ENCODE data around the gene ARMC8. TPM values are rescaled to one million over a fixed set of nuclear protein-coding genes. Genes with fewer than 3 reads are reported as not detected.

The ARMC8 gene
- total RNA-seq, 4 donors from 2014 or later: 57.2 to 91.8 (median 59.5) TPM

- Histone ChIP-seq H3K4me3 (replicated peaks in 1 of 3) (peak overlapping the region; percentile 34 to 89 (median 82)), H3K9me3 (no peaks in the 10 kb centered on the region), H3K36me3 (peaks cover 11 to 15% of the 10 kb centered on the region in 2 donors), H3K4me1 (peaks cover 9 to 12% of the 10 kb centered on the region in 2 donors), H3K27ac (peak overlapping the region in 2 of 3 donors; percentile 74 to 75), H3K27me3 (no peaks in the 10 kb centered on the region)
- TF ChIP-seq CTCF (IDR thresholded peaks at IDR 0.05) (no peak), POLR2A (IDR thresholded peaks at IDR 0.05) (no peak)
- 65 to 68% methylated on average over 13 of the region's 13 CpGs for WGBS, 2 donors
- intact Hi-C loops (cut with DNase I): no loop called here
- DNase-seq: no peak
Measured at GRCh38 chr3:138173769-138174420, 13.2 kb upstream of the ARMC8 start.

GRCh38 chr3:138174421-138175131 is 12.5 kb upstream of the ARMC8 start, which contains the start of gene DBR1:
Gene DBR1 (minus strand): TSS chr3:138174921. CDS start chr3:138174795, 126 bp downstream.
- TF ChIP-seq CTCF (IDR thresholded peaks at IDR 0.05) (no peak), POLR2A (IDR thresholded peaks at IDR 0.05) (peak in 1 of 2 donors; percentile 80)
- H3K27ac ChIP-seq: peak within 1 kb of the TSS; percentile 25 to 75 (median 74)
- WGBS, 2 donors: 0 to 1% methylated on average over 27 to 37 of the region's 38 CpGs
- H3K9me3 ChIP-seq: no peaks in the 10 kb centered on the region
- peaks cover 6 to 11% of the 10 kb centered on the region in 2 donors for H3K36me3 ChIP-seq
- intact Hi-C loops (cut with DNase I): no loop called here
- no peaks in the 10 kb centered on the region for H3K27me3 ChIP-seq
- H3K4me3 ChIP-seq (replicated peaks in 1 of 3): peak within 1 kb of the TSS; percentile 34 to 89 (median 82)
- H3K4me1 ChIP-seq: peaks cover 9 to 12% of the 10 kb centered on the region in 2 donors
- DNase-seq: peak; percentile 79 to 81

- WGBS, 2 donors: 11 to 16% methylated on average over 2 of the region's 2 CpGs
- no peaks in the 10 kb centered on the region for H3K4me1 ChIP-seq
- TF ChIP-seq POLR2A (IDR thresholded peaks at IDR 0.05) (no peak), CTCF (IDR thresholded peaks at IDR 0.05) (peak in 4 of 6 experiments; percentile 22 to 43 (median 38))
- DNase-seq: peak in 1 of 2 donors; percentile 16
- no peaks in the 10 kb centered on the region for H3K36me3 ChIP-seq
- no peaks in the 10 kb centered on the region for H3K9me3 ChIP-seq
- intact Hi-C loops (cut with DNase I): no loop called here
- H3K4me3 ChIP-seq (replicated peaks in 1 of 3): no peak overlapping the region
- H3K27me3 ChIP-seq: no peaks in the 10 kb centered on the region
- H3K27ac ChIP-seq: no peak overlapping the region
Measured at GRCh38 chr3:138180375-138181029, 6.6 kb upstream of the ARMC8 start.

GRCh38 chr3:138184994-138185393 is 2.1 kb upstream of the ARMC8 start:
- no peaks in the 10 kb centered on the region for H3K36me3 ChIP-seq
- H3K27ac ChIP-seq: no peak overlapping the region
- no peak for DNase-seq
- TF ChIP-seq POLR2A (IDR thresholded peaks at IDR 0.05): no peak
- TF ChIP-seq CTCF (IDR thresholded peaks at IDR 0.05): no peak
- intact Hi-C loops (cut with DNase I): no loop called here
- H3K4me1 ChIP-seq: peaks cover 9 to 16% of the 10 kb centered on the region in 2 donors
- 53 to 54% methylated on average over 3 of the region's 3 CpGs for WGBS, 2 donors
- no peaks in the 10 kb centered on the region for H3K27me3 ChIP-seq
- no peaks in the 10 kb centered on the region for H3K9me3 ChIP-seq
- no peak overlapping the region for H3K4me3 ChIP-seq (replicated peaks in 1 of 3)
